ENCODE results near the gene RASGRP3. TPM values are rescaled to one million over a fixed set of nuclear protein-coding genes. Genes with fewer than 3 reads are reported as not detected.

RASGRP3 gene
- total and polyA plus RNA-seq, 2 donors (not counting 3 experiments of a cell fraction or from before 2014, with no cell fraction given): 16.0 to 39.6 TPM

- Histone ChIP-seq H3K4me3 (replicated peaks in 1 of 3; ENCODE audit: insufficient read depth in 1 of 3, low read depth in 1 of 3, low read length in 3 of 3) (no peak overlapping the region), H3K79me2 (ENCODE audit: control insufficient read depth, insufficient read depth, low read length) (no peaks in the 10 kb centered on the region), H2AFZ (ENCODE audit: low read depth, low read length) (no peak overlapping the region), H3K4me2 (ENCODE audit: insufficient read depth, low read length) (no peak overlapping the region), H3K27ac (ENCODE audit: insufficient read depth, low read depth, low read length) (no peak overlapping the region), H3K9ac (replicated peaks; ENCODE audit: extremely low read depth, insufficient read depth, low read length) (no peak overlapping the region), H4K20me1 (replicated peaks; ENCODE audit: control insufficient read depth, extremely low read depth, insufficient read depth, low read length) (no peaks in the 10 kb centered on the region), H3K9me3 (replicated peaks; ENCODE audit: control insufficient read depth, insufficient read depth, low read length) (no peaks in the 10 kb centered on the region), H3K9me1 (replicated peaks; ENCODE audit: control insufficient read depth, extremely low read depth, insufficient read depth, low read length) (no peaks in the 10 kb centered on the region), H3K27me3 (ENCODE audit: control insufficient read depth in 2 of 2, insufficient read depth in 2 of 2, low read length in 2 of 2) (no peaks in the 10 kb centered on the region), H3K4me1 (ENCODE audit: control insufficient read depth, extremely low read depth, insufficient read depth, low read length) (no peaks in the 10 kb centered on the region), H3K36me3 (ENCODE audit: control insufficient read depth in 2 of 2, extremely low read depth in 1 of 2, insufficient read depth in 2 of 2, low read length in 2 of 2) (no peaks in the 10 kb centered on the region)
- intact Hi-C loops (cut with micrococcal nuclease): no loop called here
- TF ChIP-seq POLR2A (IDR thresholded peaks at IDR 0.05; ENCODE audit: low read depth, low read length) (no peak), MYC (IDR thresholded peaks at IDR 0.05; ENCODE audit: low read depth, low read length) (no peak), EZH2 (IDR thresholded peaks at IDR 0.05; ENCODE audit: borderline replicate concordance, low read depth, low read length, severe bottlenecking) (no peak), FOS (IDR thresholded peaks at IDR 0.05; ENCODE audit: borderline replicate concordance, insufficient read depth, low read length) (no peak), JUN (IDR thresholded peaks at IDR 0.05; ENCODE audit: borderline replicate concordance, insufficient read depth, insufficient read length, low read depth) (no peak), MAX (IDR thresholded peaks at IDR 0.05; ENCODE audit: insufficient read depth, insufficient read length) (no peak), GATA2 (IDR thresholded peaks at IDR 0.05; ENCODE audit: insufficient read depth, insufficient read length, low read depth, low read length) (no peak)
- TF ChIP-seq, protein P1, sequence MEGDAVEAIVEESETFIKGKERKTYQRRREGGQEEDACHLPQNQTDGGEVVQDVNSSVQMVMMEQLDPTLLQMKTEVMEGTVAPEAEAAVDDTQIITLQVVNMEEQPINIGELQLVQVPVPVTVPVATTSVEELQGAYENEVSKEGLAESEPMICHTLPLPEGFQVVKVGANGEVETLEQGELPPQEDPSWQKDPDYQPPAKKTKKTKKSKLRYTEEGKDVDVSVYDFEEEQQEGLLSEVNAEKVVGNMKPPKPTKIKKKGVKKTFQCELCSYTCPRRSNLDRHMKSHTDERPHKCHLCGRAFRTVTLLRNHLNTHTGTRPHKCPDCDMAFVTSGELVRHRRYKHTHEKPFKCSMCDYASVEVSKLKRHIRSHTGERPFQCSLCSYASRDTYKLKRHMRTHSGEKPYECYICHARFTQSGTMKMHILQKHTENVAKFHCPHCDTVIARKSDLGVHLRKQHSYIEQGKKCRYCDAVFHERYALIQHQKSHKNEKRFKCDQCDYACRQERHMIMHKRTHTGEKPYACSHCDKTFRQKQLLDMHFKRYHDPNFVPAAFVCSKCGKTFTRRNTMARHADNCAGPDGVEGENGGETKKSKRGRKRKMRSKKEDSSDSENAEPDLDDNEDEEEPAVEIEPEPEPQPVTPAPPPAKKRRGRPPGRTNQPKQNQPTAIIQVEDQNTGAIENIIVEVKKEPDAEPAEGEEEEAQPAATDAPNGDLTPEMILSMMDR (IDR thresholded peaks at IDR 0.05; ENCODE audit: extremely low read depth in 1 of 2, insufficient read depth in 1 of 2, low read depth in 1 of 2, low read length in 2 of 2): no peak
- BruUV-seq (replicated peaks): no TSS peak
- FAIRE-seq: no peak
- no peak for DNase-seq (ENCODE audit: low read depth, low spot score)
- ChIA-PET POLR2A (no interaction called here), CTCF (no interaction called here)
- dilution Hi-C loops (cut with MboI; ENCODE audit: extremely low pct_ligation_motif_present, low sequenced_read_pairs): no loop called here
Measured at GRCh38 chr2:33510586-33510968, 34.1 kb downstream of the RASGRP3 start.

All from endothelial cell of umbilical vein (primary cell).